Activated CD8-positive, alpha-beta T cell treated with anti-CD3 and anti-CD28 coated beads for 36 hours (primary cell): Measurements from ENCODE around the gene ABHD1. TPM values are rescaled to one million over a fixed set of nuclear protein-coding genes. Genes with fewer than 3 reads are reported as not detected.

ENCODE experiments used
- ATAC-seq: fragments of 200-7000 bp; cut with Tn5 transposase; one replicate; pipeline ENCODE4 v1.10.0; 2021; ENCODE audit warnings: mild to moderate bottlenecking, moderate library complexity
- CTCF ChIA-PET: fragments of 350-600 bp; sonication (Branson Sonifier 250); formaldehyde crosslinking; loops from one replicate; lab custom pipeline; 2021; ENCODE audit warnings: antibody characterized with exemption; lab: Charles Lee
- POLR2A ChIA-PET: fragments of 350-600 bp; sonication (Branson Sonifier 250); formaldehyde crosslinking; loops from one replicate; lab custom pipeline; 2021; ENCODE audit warnings: antibody characterized with exemption; lab: Charles Lee
- DNase-seq: peaks from one replicate; pipeline ENCODE4 v3.0.0-alpha.2; 2020
- H3K27ac Mint-ChIP-seq: one replicate; pipeline ENCODE4 v1.8.0; 2021; ENCODE audit warnings: mild to moderate bottlenecking, mixed read lengths
- H3K27me3 Mint-ChIP-seq: one replicate; pipeline ENCODE4 v1.8.0; 2021; ENCODE audit warnings: mixed read lengths
- H3K36me3 Mint-ChIP-seq: one replicate; pipeline ENCODE4 v1.8.0; 2021; ENCODE audit warnings: low read depth, mixed read lengths
- H3K4me1 Mint-ChIP-seq: one replicate; pipeline ENCODE4 v1.8.0; 2021; ENCODE audit warnings: low read depth, mixed read lengths
- H3K4me3 Mint-ChIP-seq: one replicate; pipeline ENCODE4 v1.8.0; 2021; ENCODE audit warnings: mild to moderate bottlenecking, moderate library complexity, mixed read lengths
- H3K9me3 Mint-ChIP-seq: one replicate; pipeline ENCODE4 v1.8.0; 2021; ENCODE audit warnings: mixed read lengths
- intact Hi-C: fragments of 100-400 bp; cut with micrococcal nuclease; formaldehyde crosslinking; loops from one replicate; pipeline ENCODE4 v1.10.0; 2022
- total RNA-seq, 2 experiments: library from RNA; stranded (reverse); gene quantifications; one replicate each; pipeline ENCODE4 v1.2.3, GENCODE V29; 2021
- TF ChIP-seq, protein P1 (sequence below): fragments of 200-600 bp; IDR thresholded peaks from one replicate; pipeline ENCODE4 v1.8.0; 2022; ENCODE audit warnings: antibody characterized with exemption, mild to moderate bottlenecking

Gene ABHD1
- total RNA-seq, 2 experiments from 2014 or later, result 0.36 to 0.50 TPM

- ChIA-PET POLR2A (interaction anchor here (0.6 to 2.2 kb wide), 4 partner anchors 10 to 133 kb away, joined by 3 to 10 read pairs (median 4); partner anchors contain the start of gene OST4), CTCF (interaction anchor here (0.7 to 4.1 kb wide), 12 partner anchors 8 to 241 kb away, joined by 3 to 20 read pairs (median 4); partner anchors contain the start of gene AGBL5)
- Mint-ChIP-seq H3K27me3 (no peaks in the 10 kb centered on the region), H3K9me3 (no peaks in the 10 kb centered on the region), H3K4me3 (peak within 1 kb of the TSS; percentile 82), H3K27ac (peak within 1 kb of the TSS; percentile 84), H3K4me1 (peaks cover 14% of the 10 kb centered on the region), H3K36me3 (no peaks in the 10 kb centered on the region)
- peak; percentile 2 for ATAC-seq
- intact Hi-C loops, result loop anchor here (5.0 kb wide), 1 partner anchor 125 kb away; no protein-coding TSS in a partner anchor
- TF ChIP-seq, protein P1, sequence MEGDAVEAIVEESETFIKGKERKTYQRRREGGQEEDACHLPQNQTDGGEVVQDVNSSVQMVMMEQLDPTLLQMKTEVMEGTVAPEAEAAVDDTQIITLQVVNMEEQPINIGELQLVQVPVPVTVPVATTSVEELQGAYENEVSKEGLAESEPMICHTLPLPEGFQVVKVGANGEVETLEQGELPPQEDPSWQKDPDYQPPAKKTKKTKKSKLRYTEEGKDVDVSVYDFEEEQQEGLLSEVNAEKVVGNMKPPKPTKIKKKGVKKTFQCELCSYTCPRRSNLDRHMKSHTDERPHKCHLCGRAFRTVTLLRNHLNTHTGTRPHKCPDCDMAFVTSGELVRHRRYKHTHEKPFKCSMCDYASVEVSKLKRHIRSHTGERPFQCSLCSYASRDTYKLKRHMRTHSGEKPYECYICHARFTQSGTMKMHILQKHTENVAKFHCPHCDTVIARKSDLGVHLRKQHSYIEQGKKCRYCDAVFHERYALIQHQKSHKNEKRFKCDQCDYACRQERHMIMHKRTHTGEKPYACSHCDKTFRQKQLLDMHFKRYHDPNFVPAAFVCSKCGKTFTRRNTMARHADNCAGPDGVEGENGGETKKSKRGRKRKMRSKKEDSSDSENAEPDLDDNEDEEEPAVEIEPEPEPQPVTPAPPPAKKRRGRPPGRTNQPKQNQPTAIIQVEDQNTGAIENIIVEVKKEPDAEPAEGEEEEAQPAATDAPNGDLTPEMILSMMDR, result peak; percentile 51
- DNase-seq, result no peak
These were observed 36.7 kb upstream of the ABHD1 start, which contains the start of gene KHK for GRCh38 chr2:27086724-27087593. Gene KHK, plus strand, starts transcription at chr2:27086772. Its CDS starts 488 bp downstream, at chr2:27087260.

DNA sequence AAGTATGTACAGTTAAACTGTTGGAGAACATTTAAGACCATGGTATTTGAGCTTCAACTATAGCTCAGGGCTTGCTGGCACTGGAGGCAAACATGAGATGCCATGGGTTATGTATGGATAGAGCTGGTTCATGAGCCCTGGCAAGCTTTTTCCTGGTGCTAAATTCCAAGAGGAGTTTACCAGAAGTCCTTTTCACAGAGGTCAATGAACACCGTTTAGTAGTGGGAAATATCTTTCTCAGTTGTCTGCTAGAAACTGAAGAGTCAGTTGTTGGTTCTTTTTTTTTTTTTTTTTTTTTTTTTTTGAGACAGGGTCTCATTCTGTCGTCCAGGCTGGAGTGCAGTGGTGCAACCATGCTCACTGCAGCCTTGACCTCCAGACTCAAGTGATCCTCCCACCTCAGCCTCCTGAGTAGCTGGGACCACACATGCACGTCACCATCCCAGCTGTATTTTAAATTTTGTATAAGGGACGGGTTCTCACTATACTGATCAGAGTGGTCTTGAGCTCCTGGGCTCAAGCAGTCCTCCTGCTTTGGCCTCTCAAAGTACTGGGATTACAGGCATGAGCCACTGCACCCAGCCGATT lies 35.7 kb upstream of the ABHD1 start:
- POLR2A ChIA-PET, result interaction anchor here (0.6 to 2.2 kb wide), 3 partner anchors 9 to 55 kb away, joined by 3 to 10 read pairs (median 3); no protein-coding TSS in a partner anchor

DNA sequence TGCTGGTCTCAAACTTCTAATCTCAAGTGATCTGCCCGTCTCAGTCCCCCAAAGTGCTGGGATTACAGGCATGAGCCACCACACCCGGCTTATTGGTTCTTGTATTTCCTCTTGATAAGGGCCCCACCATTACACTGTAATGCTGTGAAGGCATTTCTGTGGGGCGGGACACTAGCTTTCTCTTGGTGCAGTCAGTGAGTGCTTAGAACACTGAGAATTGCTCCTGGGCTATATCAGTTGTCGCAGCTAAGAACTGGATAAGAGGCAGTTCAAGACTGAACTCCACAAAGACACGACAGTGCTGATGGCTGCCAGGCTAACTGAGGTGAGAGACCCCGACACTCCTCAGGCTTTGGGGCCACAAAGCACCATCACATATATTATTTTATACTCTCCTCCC lies 35.0 kb upstream of the ABHD1 start:
- intact Hi-C loops, result loop anchor here (5.0 kb wide), 1 partner anchor 126 kb away; no protein-coding TSS in a partner anchor
- TF ChIP-seq, protein P1, result no peak
- Mint-ChIP-seq H3K27me3 (no peaks in the 10 kb centered on the region), H3K4me1 (peaks cover 14% of the 10 kb centered on the region), H3K4me3 (no peak overlapping the region), H3K9me3 (no peaks in the 10 kb centered on the region), H3K27ac (no peak overlapping the region), H3K36me3 (no peaks in the 10 kb centered on the region)
- ChIA-PET CTCF (interaction anchor here (1.6 to 2.4 kb wide), 2 partner anchors 9 to 191 kb away, joined by 5 to 16 read pairs; no protein-coding TSS in a partner anchor), POLR2A (no interaction called here)
- ATAC-seq (no peak), DNase-seq (no peak)

More for the DNA sequence above, 35.7 kb upstream of the ABHD1 start:
- DNase-seq (no peak), ATAC-seq (no peak)
- peaks cover 14% of the 10 kb centered on the region for H3K4me1 Mint-ChIP-seq
- intact Hi-C loops, result loop anchor here (5.0 kb wide), 1 partner anchor 126 kb away; no protein-coding TSS in a partner anchor
- peak overlapping the region; percentile 82 for H3K4me3 Mint-ChIP-seq
- no peak overlapping the region for H3K27ac Mint-ChIP-seq
- CTCF ChIA-PET, result interaction anchor here (0.9 to 2.4 kb wide), 7 partner anchors 9 to 242 kb away, joined by 3 to 16 read pairs (median 4); no protein-coding TSS in a partner anchor
- H3K36me3 Mint-ChIP-seq, result no peaks in the 10 kb centered on the region
- TF ChIP-seq, protein P1, result no peak
- no peaks in the 10 kb centered on the region for H3K27me3 Mint-ChIP-seq
- H3K9me3 Mint-ChIP-seq, result no peaks in the 10 kb centered on the region

- Mint-ChIP-seq H3K4me1 (peaks cover 14% of the 10 kb centered on the region), H3K36me3 (no peaks in the 10 kb centered on the region), H3K4me3 (no peak overlapping the region), H3K9me3 (no peaks in the 10 kb centered on the region), H3K27ac (no peak overlapping the region), H3K27me3 (no peaks in the 10 kb centered on the region)
- TF ChIP-seq, protein P1, result no peak
- POLR2A ChIA-PET, result interaction anchor here (0.6 kb wide), 2 partner anchors 339 to 1458 kb away, joined by 3 to 4 read pairs; partner anchors contain the start of gene NRBP1
- CTCF ChIA-PET, result interaction anchor here (1.6 kb wide), 1 partner anchor 191 kb away, joined by 5 read pairs; no protein-coding TSS in a partner anchor
- intact Hi-C loops, result loop anchor here (5.0 kb wide), 1 partner anchor 127 kb away; no protein-coding TSS in a partner anchor
- ATAC-seq, result no peak
- no peak for DNase-seq
These were observed 34.3 kb upstream of the ABHD1 start for GRCh38 chr2:27089111-27089954.
